ENCODE results near the gene SEMA5A.

The SEMA5A gene

GRCh38 chr5:9587135-9587534 lies 41.3 kb upstream of the SEMA5A start:
- Histone ChIP-seq H3K4ac (ENCODE audit: low read depth in 1 of 2, low read length in 2 of 2) (no peak overlapping the region), H3K9ac (ENCODE audit: low read length) (no peak overlapping the region), H2BK12ac (ENCODE audit: low read length in 2 of 2) (no peak overlapping the region), H2BK5ac (ENCODE audit: low read depth, low read length, poor library complexity, severe bottlenecking) (no peak overlapping the region), H3K27me3 (ENCODE audit: control insufficient read depth in 1 of 2, insufficient read depth in 1 of 2, low read length in 2 of 2) (no peaks in the 10 kb centered on the region), H2BK120ac (ENCODE audit: low read depth, low read length) (no peak overlapping the region), H3K79me1 (replicated peaks; ENCODE audit: low read length, poor library complexity, severe bottlenecking) (no peaks in the 10 kb centered on the region), H4K8ac (ENCODE audit: low read length) (no peak overlapping the region), H2AK5ac (ENCODE audit: low read length, severe bottlenecking) (no peak overlapping the region), H3K36me3 (ENCODE audit: control insufficient read depth in 1 of 2, insufficient read depth in 2 of 2, low read depth in 1 of 2, low read length in 2 of 2) (no peaks in the 10 kb centered on the region), H3K18ac (ENCODE audit: low read depth in 1 of 2, low read length in 2 of 2) (no peak overlapping the region), H3K23ac (ENCODE audit: low read length in 2 of 2) (no peak overlapping the region), H2AFZ (ENCODE audit: low read depth, low read length) (no peak overlapping the region), H3K4me1 (ENCODE audit: control insufficient read depth, insufficient read depth, low read depth, low read length) (no peaks in the 10 kb centered on the region), H4K91ac (ENCODE audit: low read length) (no peak overlapping the region), H3K4me3 (ENCODE audit: insufficient read depth in 1 of 2, low read depth in 1 of 2, low read length in 2 of 2) (no peak overlapping the region), H2BK15ac (ENCODE audit: low read depth, poor library complexity, severe bottlenecking) (no peak overlapping the region), H3K27ac (ENCODE audit: low read length, poor library complexity, severe bottlenecking) (no peak overlapping the region), H3K14ac (ENCODE audit: low read length in 2 of 2) (no peak overlapping the region), H3K9me3 (ENCODE audit: control insufficient read depth, low read length) (no peaks in the 10 kb centered on the region), H3K4me2 (ENCODE audit: low read length, poor library complexity, severe bottlenecking) (no peak overlapping the region)
- no peak for DNase-seq

DNA sequence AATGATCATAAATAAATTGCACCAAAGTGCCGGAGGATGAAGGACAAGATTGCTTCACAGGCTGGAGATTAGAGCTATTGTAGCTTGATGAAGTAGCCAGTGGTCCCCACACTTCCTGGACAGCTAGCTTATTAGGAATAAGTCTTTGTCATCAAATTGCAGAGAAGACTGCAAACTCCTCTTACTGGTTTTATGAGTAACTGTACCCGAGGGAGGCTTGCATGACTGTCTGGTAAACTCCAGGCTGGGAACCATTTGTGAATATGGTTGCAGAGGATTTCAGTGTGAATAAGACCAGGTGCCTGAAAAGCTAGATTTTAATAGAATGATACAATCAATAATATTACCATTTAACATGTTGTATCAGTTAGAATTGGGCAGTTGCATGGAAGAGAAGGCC lies 36.5 kb upstream of the SEMA5A start:
- DNase-seq = peak; percentile 10
- Histone ChIP-seq H2BK12ac (ENCODE audit: low read length in 2 of 2) (no peak overlapping the region), H3K18ac (ENCODE audit: low read depth in 1 of 2, low read length in 2 of 2) (no peak overlapping the region), H3K9me3 (ENCODE audit: control insufficient read depth, low read length) (no peaks in the 10 kb centered on the region), H3K14ac (ENCODE audit: low read length in 2 of 2) (no peak overlapping the region), H3K9ac (ENCODE audit: low read length) (no peak overlapping the region), H4K8ac (ENCODE audit: low read length) (no peak overlapping the region), H3K79me1 (replicated peaks; ENCODE audit: low read length, poor library complexity, severe bottlenecking) (no peaks in the 10 kb centered on the region), H3K4me1 (ENCODE audit: control insufficient read depth, insufficient read depth, low read depth, low read length) (no peaks in the 10 kb centered on the region), H2BK5ac (ENCODE audit: low read depth, low read length, poor library complexity, severe bottlenecking) (no peak overlapping the region), H3K36me3 (ENCODE audit: control insufficient read depth in 1 of 2, insufficient read depth in 2 of 2, low read depth in 1 of 2, low read length in 2 of 2) (no peaks in the 10 kb centered on the region), H3K4me2 (ENCODE audit: low read length, poor library complexity, severe bottlenecking) (no peak overlapping the region), H2BK15ac (ENCODE audit: low read depth, poor library complexity, severe bottlenecking) (no peak overlapping the region), H3K27ac (ENCODE audit: low read length, poor library complexity, severe bottlenecking) (no peak overlapping the region), H3K4me3 (ENCODE audit: insufficient read depth in 1 of 2, low read depth in 1 of 2, low read length in 2 of 2) (no peak overlapping the region), H2BK120ac (ENCODE audit: low read depth, low read length) (no peak overlapping the region), H3K4ac (ENCODE audit: low read depth in 1 of 2, low read length in 2 of 2) (no peak overlapping the region), H3K23ac (ENCODE audit: low read length in 2 of 2) (no peak overlapping the region), H2AK5ac (ENCODE audit: low read length, severe bottlenecking) (no peak overlapping the region), H4K91ac (ENCODE audit: low read length) (no peak overlapping the region), H2AFZ (ENCODE audit: low read depth, low read length) (no peak overlapping the region), H3K27me3 (ENCODE audit: control insufficient read depth in 1 of 2, insufficient read depth in 1 of 2, low read length in 2 of 2) (no peaks in the 10 kb centered on the region)
- 36% methylated on average over 2 of the region's 2 CpGs for WGBS

DNA sequence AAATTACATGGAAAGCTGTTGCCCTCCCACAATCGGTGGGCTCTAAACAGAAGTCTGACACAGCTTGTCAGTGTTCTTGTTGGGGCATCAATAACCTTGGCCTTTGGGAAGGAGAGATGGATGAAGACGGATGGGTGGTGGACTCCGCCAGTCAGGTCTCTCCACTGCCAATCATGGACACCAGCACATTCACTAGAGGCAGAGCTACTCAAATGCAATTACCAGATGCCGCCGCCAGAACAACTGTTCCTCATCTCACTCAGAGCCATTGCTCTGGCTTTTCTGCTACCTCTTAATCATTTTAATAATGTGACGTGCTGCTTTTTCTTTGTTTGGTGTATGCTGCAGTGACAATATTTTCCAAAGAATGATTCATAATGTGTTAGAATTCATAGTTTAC lies 27.9 kb upstream of the SEMA5A start:
- Histone ChIP-seq H3K4me1 (ENCODE audit: control insufficient read depth, insufficient read depth, low read depth, low read length) (no peaks in the 10 kb centered on the region), H2BK15ac (ENCODE audit: low read depth, poor library complexity, severe bottlenecking) (peak overlapping the region; percentile 7), H3K4me3 (ENCODE audit: insufficient read depth in 1 of 2, low read depth in 1 of 2, low read length in 2 of 2) (no peak overlapping the region), H3K14ac (ENCODE audit: low read length in 2 of 2) (no peak overlapping the region), H3K4me2 (ENCODE audit: low read length, poor library complexity, severe bottlenecking) (no peak overlapping the region), H3K27ac (ENCODE audit: low read length, poor library complexity, severe bottlenecking) (no peak overlapping the region), H2BK120ac (ENCODE audit: low read depth, low read length) (no peak overlapping the region), H2AK5ac (ENCODE audit: low read length, severe bottlenecking) (no peak overlapping the region), H3K4ac (ENCODE audit: low read depth in 1 of 2, low read length in 2 of 2) (no peak overlapping the region), H3K79me1 (replicated peaks; ENCODE audit: low read length, poor library complexity, severe bottlenecking) (no peaks in the 10 kb centered on the region), H2BK5ac (ENCODE audit: low read depth, low read length, poor library complexity, severe bottlenecking) (no peak overlapping the region), H3K18ac (ENCODE audit: low read depth in 1 of 2, low read length in 2 of 2) (no peak overlapping the region), H4K91ac (ENCODE audit: low read length) (no peak overlapping the region), H2AFZ (ENCODE audit: low read depth, low read length) (no peak overlapping the region), H3K9me3 (ENCODE audit: control insufficient read depth, low read length) (no peaks in the 10 kb centered on the region), H3K36me3 (ENCODE audit: control insufficient read depth in 1 of 2, insufficient read depth in 2 of 2, low read depth in 1 of 2, low read length in 2 of 2) (no peaks in the 10 kb centered on the region), H4K8ac (ENCODE audit: low read length) (no peak overlapping the region), H3K27me3 (ENCODE audit: control insufficient read depth in 1 of 2, insufficient read depth in 1 of 2, low read length in 2 of 2) (no peaks in the 10 kb centered on the region), H3K23ac (ENCODE audit: low read length in 2 of 2) (no peak overlapping the region), H2BK12ac (ENCODE audit: low read length in 2 of 2) (no peak overlapping the region), H3K9ac (ENCODE audit: low read length) (no peak overlapping the region)
- WGBS = 96% methylated on average over 4 of the region's 6 CpGs
- no peak for DNase-seq

- Histone ChIP-seq H2BK120ac (ENCODE audit: low read depth, low read length) (no peak overlapping the region), H3K9me3 (ENCODE audit: control insufficient read depth, low read length) (no peaks in the 10 kb centered on the region), H3K18ac (ENCODE audit: low read depth in 1 of 2, low read length in 2 of 2) (no peak overlapping the region), H3K14ac (ENCODE audit: low read length in 2 of 2) (no peak overlapping the region), H2AK5ac (ENCODE audit: low read length, severe bottlenecking) (no peak overlapping the region), H3K4me3 (ENCODE audit: insufficient read depth in 1 of 2, low read depth in 1 of 2, low read length in 2 of 2) (no peak overlapping the region), H4K8ac (ENCODE audit: low read length) (no peak overlapping the region), H3K79me1 (replicated peaks; ENCODE audit: low read length, poor library complexity, severe bottlenecking) (no peaks in the 10 kb centered on the region), H2AFZ (ENCODE audit: low read depth, low read length) (no peak overlapping the region), H3K36me3 (ENCODE audit: control insufficient read depth in 1 of 2, insufficient read depth in 2 of 2, low read depth in 1 of 2, low read length in 2 of 2) (no peaks in the 10 kb centered on the region), H3K4me2 (ENCODE audit: low read length, poor library complexity, severe bottlenecking) (no peak overlapping the region), H3K9ac (ENCODE audit: low read length) (no peak overlapping the region), H3K23ac (ENCODE audit: low read length in 2 of 2) (no peak overlapping the region), H2BK12ac (ENCODE audit: low read length in 2 of 2) (no peak overlapping the region), H4K91ac (ENCODE audit: low read length) (no peak overlapping the region), H3K27ac (ENCODE audit: low read length, poor library complexity, severe bottlenecking) (no peak overlapping the region), H2BK15ac (ENCODE audit: low read depth, poor library complexity, severe bottlenecking) (no peak overlapping the region), H3K4me1 (ENCODE audit: control insufficient read depth, insufficient read depth, low read depth, low read length) (no peaks in the 10 kb centered on the region), H3K27me3 (ENCODE audit: control insufficient read depth in 1 of 2, insufficient read depth in 1 of 2, low read length in 2 of 2) (no peaks in the 10 kb centered on the region), H2BK5ac (ENCODE audit: low read depth, low read length, poor library complexity, severe bottlenecking) (no peak overlapping the region), H3K4ac (ENCODE audit: low read depth in 1 of 2, low read length in 2 of 2) (no peak overlapping the region)
- DNase-seq = no peak
- 95% methylated on average over 8 of the region's 8 CpGs for WGBS
Measured at GRCh38 chr5:9572246-9572645, 26.4 kb upstream of the SEMA5A start.

Measured in mesenchymal stem cell (in vitro differentiated cells and primary cell).